HepG2 (cell line): ENCODE measurements around the gene AIP. TPM values are rescaled to one million over a fixed set of nuclear protein-coding genes. Genes with fewer than 3 reads are reported as not detected.
A peak's percentile ranks its signal among the peaks of the same experiment; 100 is the strongest.

Experiments
- ATAC-seq: fragments of 200-7000 bp; cut with Tn5 transposase; 3 replicates; pipeline ENCODE4 v1.9.1; 2020; ENCODE audit warnings: mild to moderate bottlenecking, moderate library complexity
- BruUV-seq: library from RNA; stranded (reverse); fragments of 400-500 nt; replicated peaks from 2 replicates; lab custom pipeline; 2021; lab: Mats Ljungman, UMichigan
- CTCF ChIA-PET: fragments of 300-600 bp; formaldehyde crosslinking; extraction: SDS; loops from one replicate; lab custom pipeline; 2021; ENCODE audit warnings: low total read pairs, inconsistent platforms, low intra/inter-chr PET ratio; lab: Yijun Ruan, JAX
- POLR2A ChIA-PET: fragments of 350-600 bp; sonication (Branson Sonifier 250); formaldehyde crosslinking; loops from one replicate; lab custom pipeline; 2020; ENCODE audit warnings: antibody characterized with exemption, inconsistent platforms; lab: Yijun Ruan, JAX
- DNase-seq: peaks from one replicate; pipeline ENCODE4 v3.0.0-alpha.2; 2015; ENCODE audit warnings: low spot score
- FAIRE-seq: peaks from 3 replicates; lab custom pipeline; 2011; peaks lifted over from hg19 to GRCh38; lab: Jason Lieb, UNC
- H2AFZ ChIP-seq: one replicate; pipeline ENCODE4 v1.6.1; 2011; ENCODE audit warnings: low read length, inconsistent platforms
- H3K27ac ChIP-seq: fragments of 300-600 bp; 3 replicates; pipeline ENCODE4 v1.8.0; 2011; ENCODE audit warnings: mixed run types, mild to moderate bottlenecking, mixed read lengths, low read length, inconsistent platforms; ENCODE audit not compliant: insufficient read depth; ENCODE audit errors: extremely low read length
- H3K27me3 ChIP-seq, 2 experiments: fragments of 200-600 bp in 1 of 2; 2 replicates in 1 of 2; 3 replicates in 1 of 2; pipeline versions ENCODE4 v1.6.0 to v1.8.0; 2011; ENCODE audit warnings: low read length in 2 of 2, mild to moderate bottlenecking in 2 of 2, moderate library complexity in 2 of 2, inconsistent platforms in 1 of 2; ENCODE audit not compliant: insufficient read depth in 2 of 2, control insufficient read depth in 1 of 2
- H3K36me3 ChIP-seq, 2 experiments: fragments of 200-600 bp in 1 of 2; replicated peaks in 1 of 2; 2 replicates in 1 of 2; 3 replicates in 1 of 2; pipeline versions ENCODE4 v1.5.1 to v1.8.0; 2011; ENCODE audit warnings: low read length in 2 of 2, inconsistent platforms in 1 of 2; ENCODE audit not compliant: insufficient read depth in 2 of 2, control insufficient read depth in 1 of 2
- H3K4me1 ChIP-seq: 2 replicates; pipeline ENCODE4 v1.5.1; 2012; ENCODE audit warnings: low read length, inconsistent platforms; ENCODE audit not compliant: insufficient read depth
- H3K4me2 ChIP-seq: 2 replicates; pipeline ENCODE4 v1.6.0; 2011; ENCODE audit warnings: low read depth, low read length, inconsistent platforms
- H3K4me3 ChIP-seq, 3 experiments: fragments of 200-600 bp in 1 of 3; sonication (generic), shearing (Covaris generic) in 1 of 3; replicated peaks in 1 of 3; 2 replicates each; pipeline ENCODE4 v1.5.1; 2011 to 2016; ENCODE audit warnings: low read length in 3 of 3, inconsistent platforms in 2 of 3, low read depth in 2 of 3, mild to moderate bottlenecking in 2 of 3, control low read depth in 1 of 3, mixed read lengths in 1 of 3; ENCODE audit not compliant: insufficient read depth in 1 of 3
- H3K79me2 ChIP-seq: one replicate; pipeline ENCODE4 v1.6.1; 2011; ENCODE audit warnings: low read length, inconsistent platforms; ENCODE audit not compliant: insufficient read depth
- H3K9ac ChIP-seq: 2 replicates; pipeline ENCODE4 v1.6.0; 2011; ENCODE audit warnings: mild to moderate bottlenecking, low read depth, low read length, inconsistent platforms; ENCODE audit not compliant: insufficient read depth
- H3K9me3 ChIP-seq: 2 replicates; pipeline ENCODE4 v1.5.1; 2012; ENCODE audit warnings: mild to moderate bottlenecking, low read length
- H4K20me1 ChIP-seq: 2 replicates; pipeline ENCODE4 v1.6.0; 2011; ENCODE audit warnings: inconsistent platforms, mild to moderate bottlenecking, low read length, moderate library complexity; ENCODE audit not compliant: insufficient read depth
- AHR ChIP-seq: IDR thresholded peaks from 2 replicates; pipeline ENCODE4 v1.6.1; 2018; ENCODE audit warnings: missing genetic modification reagents, missing compliant biosample characterization
- ELF3 ChIP-seq: IDR thresholded peaks from 2 replicates; pipeline ENCODE4 v1.6.1; 2016; ENCODE audit warnings: missing genetic modification reagents, missing compliant biosample characterization
- EP300 ChIP-seq, 3 experiments: sonication (generic) in 1 of 3; formaldehyde crosslinking in 1 of 3; IDR thresholded peaks; 2 replicates each; pipeline versions ENCODE4 v1.5.1 to v1.6.1; 2011 to 2020; ENCODE audit warnings: low read depth in 2 of 3, low read length in 2 of 3, borderline replicate concordance in 1 of 3, improper control_type of control experiment in 1 of 3, mild to moderate bottlenecking in 1 of 3, missing genetic modification reagents in 1 of 3, moderate library complexity in 1 of 3
- HOXA7 ChIP-seq: sonication (generic); formaldehyde crosslinking; IDR thresholded peaks from 2 replicates; pipeline ENCODE4 v1.8.1; 2022; ENCODE audit warnings: mild to moderate bottlenecking, missing genetic modification reagents, moderate library complexity
- NFIB ChIP-seq: sonication (generic); formaldehyde crosslinking; IDR thresholded peaks from 2 replicates; pipeline ENCODE4 v1.9.0; 2021; ENCODE audit warnings: missing genetic modification reagents, mild to moderate bottlenecking, borderline replicate concordance
- REL ChIP-seq: sonication (generic); formaldehyde crosslinking; conservative IDR thresholded peaks from 2 replicates; pipeline ENCODE4 v1.8.0; 2022; ENCODE audit warnings: mild to moderate bottlenecking, missing genetic modification reagents, moderate library complexity
- STAT5B ChIP-seq: sonication (generic); formaldehyde crosslinking; IDR thresholded peaks from 2 replicates; pipeline ENCODE4 v1.4.0; 2020; ENCODE audit warnings: missing genetic modification reagents
- ZNF10 ChIP-seq: sonication (generic); formaldehyde crosslinking; IDR thresholded peaks from 2 replicates; pipeline ENCODE4 v1.4.0; 2020; ENCODE audit warnings: mild to moderate bottlenecking, low read depth, missing genetic modification reagents, borderline replicate concordance
- ZNF282 ChIP-seq: fragments of 450-650 bp; IDR thresholded peaks from 2 replicates; pipeline ENCODE4 v1.6.1; 2018; ENCODE audit not compliant: partially characterized antibody
- ZNF30 ChIP-seq: sonication (generic); formaldehyde crosslinking; IDR thresholded peaks from 2 replicates; pipeline ENCODE4 v1.5.0; 2020; ENCODE audit warnings: mild to moderate bottlenecking, missing genetic modification reagents
- ZNF460 ChIP-seq: sonication (generic); formaldehyde crosslinking; IDR thresholded peaks from 2 replicates; pipeline ENCODE4 v1.5.1; 2020; ENCODE audit warnings: missing genetic modification reagents, mild to moderate bottlenecking, borderline replicate concordance
- WGBS: methylation state at CpG from one replicate; pipeline ENCODE4 v1.1.6; 2017; ENCODE audit warnings: low lambda C conversion rate; 5-methylcytosine and 5-hydroxymethylcytosine counted together
- in situ Hi-C: cut with HindIII; loops from 2 replicates; pipeline ENCODE4 v1.10.0; 2017; ENCODE audit warnings: low pct_unique_long_range_greater_than_20kb; ENCODE audit not compliant: extremely low pct_ligation_motif_present
- intact Hi-C: fragments of 100-400 bp; cut with micrococcal nuclease; formaldehyde crosslinking; loops from one replicate; pipeline ENCODE4 v1.10.0; 2022; ENCODE audit not compliant: unreplicated experiment
- polyA plus RNA-seq, 8 experiments: library from polyadenylated mRNA; depleted of rRNA in 3 of 8; stranded (reverse) in 7 of 8; unstranded in 1 of 8; fragments of >200 nt; fragmentation: Illumina TruSeq in 4 of 8; extraction: Trizol in 4 of 8; gene quantifications; 2 replicates each; pipeline versions ENCODE4 v1.2.1 to v1.2.3, GENCODE V29; 2011 to 2016; ENCODE audit warnings: low read depth in 4 of 8, missing spikeins in 1 of 8, mixed read lengths in 1 of 8; ENCODE audit not compliant: insufficient read depth in 1 of 8
- total RNA-seq, 5 experiments: library from RNA; depleted of rRNA; stranded (reverse); fragments of >200 nt; fragmentation: Illumina TruSeq; extraction: Trizol; gene quantifications; 2 replicates each; pipeline ENCODE4 v1.2.3, GENCODE V29; 2016; ENCODE audit warnings: low read depth in 1 of 5
- TF ChIP-seq, protein P1 (sequence below): sonication (generic); formaldehyde crosslinking; IDR thresholded peaks from 2 replicates; pipeline ENCODE4 v1.5.0; 2020; ENCODE audit warnings: mild to moderate bottlenecking, missing genetic modification reagents
- TF ChIP-seq, protein P2 (sequence below): IDR thresholded peaks from 2 replicates; pipeline ENCODE4 v1.6.1; 2016; ENCODE audit warnings: low read depth, borderline replicate concordance
- TF ChIP-seq, protein P3 (sequence below): sonication (generic); IDR thresholded peaks from 2 replicates; pipeline ENCODE4 v1.6.1; 2016; ENCODE audit warnings: low read depth, borderline replicate concordance

Gene AIP
- total and polyA plus RNA-seq, 2 of the 13 experiments (the other 11 are each of a cell fraction or from before 2014, with no cell fraction given) = 51.8 to 110 TPM

DNA sequence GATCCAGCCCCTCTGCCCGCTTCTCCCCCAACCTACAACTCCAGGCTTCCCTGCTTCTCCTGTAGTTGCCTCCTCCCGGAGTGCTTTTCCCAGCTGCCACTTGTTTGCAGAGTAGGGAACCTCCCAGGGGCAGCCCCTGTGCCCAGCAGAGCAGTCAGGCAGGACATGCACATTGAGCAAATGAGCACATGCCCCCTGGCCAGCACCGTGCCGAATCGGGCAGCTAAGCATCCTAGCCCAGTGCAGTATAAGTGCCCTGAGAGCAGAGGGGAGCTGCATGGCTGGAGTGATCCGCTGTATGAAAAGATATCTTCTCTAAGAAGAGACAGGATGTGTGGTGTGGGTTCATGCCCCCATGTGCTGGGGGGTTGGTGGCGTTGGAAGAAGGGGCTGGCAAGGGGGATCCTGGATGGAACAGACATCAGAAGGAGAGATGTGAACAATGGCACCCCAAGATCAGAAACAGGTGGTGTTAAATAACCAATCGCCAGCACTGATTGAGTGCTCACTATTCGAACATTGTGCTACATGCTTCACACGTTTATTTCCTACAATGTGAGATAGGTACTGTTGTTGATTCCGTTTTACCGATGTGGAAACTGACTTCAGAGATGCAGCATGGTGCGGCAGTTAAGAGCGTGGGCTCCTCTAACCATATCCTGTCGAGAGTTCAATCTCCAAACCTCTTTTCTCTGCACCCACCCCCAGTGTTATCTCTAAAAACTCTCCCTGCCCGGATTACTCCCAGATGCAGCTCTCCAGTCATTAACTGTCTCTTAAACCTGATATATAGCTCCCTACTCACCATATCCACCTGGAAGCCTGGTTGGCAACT, 1.2 kb downstream of the AIP start:
- 92% methylated on average over 16 of the region's 16 CpGs for WGBS
- no TSS peak for BruUV-seq
- DNase-seq (no peak), FAIRE-seq (no peak), ATAC-seq (peak; percentile 8)
- Histone ChIP-seq H3K9me3 (no peaks in the 10 kb centered on the region), H3K4me3 (peak overlapping the region in 2 of 3 experiments; percentile 59 to 75; a peak in 3 of 6 replicates), H3K27ac (no peak overlapping the region), H3K4me1 (peaks cover 28% of the 10 kb centered on the region), H3K79me2 (no peaks in the 10 kb centered on the region), H3K9ac (peak overlapping the region; percentile 72), H3K36me3 (peaks cover 2 to 11% of the 10 kb centered on the region in 2 experiments; a peak in 3 of 5 replicates), H3K4me2 (peak overlapping the region; percentile 68), H4K20me1 (no peaks in the 10 kb centered on the region), H2AFZ (no peak overlapping the region), H3K27me3 (no peaks in the 10 kb centered on the region)
- ChIA-PET CTCF (interaction anchor here (1.1 kb wide), 1 partner anchor 82 kb away, joined by 3 read pairs; the partner anchor contains the start of gene PPP1CA), POLR2A (interaction anchor here (0.7 kb wide), 1 partner anchor 131 kb away, joined by 4 read pairs; the partner anchor contains the start of gene POLD4)
- intact Hi-C loops = no loop called here
- in situ Hi-C loops = no loop called here
- 0 out of 2 replicates have a peak, but pooled peaks have one; percentile 5 for TF ChIP-seq ZNF30 (CRISPR knock-in tag)
- no peak for TF ChIP-seq ELF3 (CRISPR knock-in tag)
- TF ChIP-seq ZNF10 (CRISPR knock-in tag) = no peak
- 0 out of 2 replicates have a peak, but pooled peaks have one; percentile 19 for TF ChIP-seq REL (CRISPR knock-in tag)

DNA sequence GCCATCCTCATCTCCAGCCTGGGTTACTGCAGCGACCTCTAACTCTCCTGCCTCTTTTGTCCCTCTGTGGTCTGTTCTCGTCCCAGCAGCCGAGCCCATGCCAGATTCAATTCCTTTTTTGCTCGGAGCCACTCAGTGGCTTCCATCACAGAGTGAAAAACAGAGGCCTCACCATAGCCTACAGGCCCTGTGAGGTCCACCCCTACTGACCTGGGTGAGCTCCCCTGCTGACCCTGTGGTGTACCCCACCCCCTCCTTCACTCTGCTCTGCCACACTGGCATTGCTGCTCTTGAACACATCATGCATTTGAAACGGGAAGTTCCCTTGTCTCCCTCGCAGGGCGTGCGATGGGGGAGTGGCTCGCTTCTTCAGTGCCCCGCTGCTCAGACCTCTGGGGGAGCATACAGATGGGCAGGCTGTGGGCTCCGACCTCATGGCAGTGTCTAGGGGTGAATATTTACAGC, 2.1 kb downstream of the AIP start:
- H4K20me1 ChIP-seq = no peaks in the 10 kb centered on the region
- ChIA-PET CTCF (no interaction called here), POLR2A (no interaction called here)
- no TSS peak for BruUV-seq
- no peak overlapping the region for H2AFZ ChIP-seq
- ATAC-seq (no peak), DNase-seq (no peak), FAIRE-seq (no peak)
- H3K4me3 ChIP-seq = no peak overlapping the region
- H3K9ac ChIP-seq = 0 out of 2 replicates have a peak overlapping the region, but pooled peaks have one; percentile 72
- no peaks in the 10 kb centered on the region for H3K9me3 ChIP-seq
- in situ Hi-C loops = no loop called here
- H3K79me2 ChIP-seq = no peaks in the 10 kb centered on the region
- H3K27me3 ChIP-seq = no peaks in the 10 kb centered on the region
- no peak overlapping the region for H3K27ac ChIP-seq
- H3K4me2 ChIP-seq = peak overlapping the region; percentile 68; the same call in 1 of the 2 replicates
- WGBS = 97% methylated on average over 11 of the region's 11 CpGs
- intact Hi-C loops = no loop called here
- peaks cover 28% of the 10 kb centered on the region for H3K4me1 ChIP-seq
- H3K36me3 ChIP-seq = peaks cover 4 to 17% of the 10 kb centered on the region in 2 experiments; a peak in 3 of 5 replicates
- TF ChIP-seq NFIB (CRISPR knock-in tag) (no peak), STAT5B (no peak), EP300 (IDR thresholded peaks at IDR 0.05; ENCODE audit: low read depth in 2 of 2, low read length in 2 of 2) (no peak), EP300 (CRISPR knock-in tag; IDR thresholded peaks at IDR 0.05; ENCODE audit: borderline replicate concordance) (no peak), AHR (CRISPR knock-in tag) (no peak), ZNF460 (no peak), ZNF282 (no peak), HOXA7 (CRISPR knock-in tag) (no peak)
- TF ChIP-seq, protein P1, sequence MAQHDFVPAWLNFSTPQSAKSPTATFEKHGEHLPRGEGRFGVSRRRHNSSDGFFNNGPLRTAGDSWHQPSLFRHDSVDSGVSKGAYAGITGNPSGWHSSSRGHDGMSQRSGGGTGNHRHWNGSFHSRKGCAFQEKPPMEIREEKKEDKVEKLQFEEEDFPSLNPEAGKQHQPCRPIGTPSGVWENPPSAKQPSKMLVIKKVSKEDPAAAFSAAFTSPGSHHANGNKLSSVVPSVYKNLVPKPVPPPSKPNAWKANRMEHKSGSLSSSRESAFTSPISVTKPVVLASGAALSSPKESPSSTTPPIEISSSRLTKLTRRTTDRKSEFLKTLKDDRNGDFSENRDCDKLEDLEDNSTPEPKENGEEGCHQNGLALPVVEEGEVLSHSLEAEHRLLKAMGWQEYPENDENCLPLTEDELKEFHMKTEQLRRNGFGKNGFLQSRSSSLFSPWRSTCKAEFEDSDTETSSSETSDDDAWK (CRISPR knock-in tag) = no peak
- TF ChIP-seq, protein P2, sequence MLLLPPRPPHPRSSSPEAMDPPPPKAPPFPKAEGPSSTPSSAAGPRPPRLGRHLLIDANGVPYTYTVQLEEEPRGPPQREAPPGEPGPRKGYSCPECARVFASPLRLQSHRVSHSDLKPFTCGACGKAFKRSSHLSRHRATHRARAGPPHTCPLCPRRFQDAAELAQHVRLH (CRISPR knock-in tag) = no peak
- TF ChIP-seq, protein P3, sequence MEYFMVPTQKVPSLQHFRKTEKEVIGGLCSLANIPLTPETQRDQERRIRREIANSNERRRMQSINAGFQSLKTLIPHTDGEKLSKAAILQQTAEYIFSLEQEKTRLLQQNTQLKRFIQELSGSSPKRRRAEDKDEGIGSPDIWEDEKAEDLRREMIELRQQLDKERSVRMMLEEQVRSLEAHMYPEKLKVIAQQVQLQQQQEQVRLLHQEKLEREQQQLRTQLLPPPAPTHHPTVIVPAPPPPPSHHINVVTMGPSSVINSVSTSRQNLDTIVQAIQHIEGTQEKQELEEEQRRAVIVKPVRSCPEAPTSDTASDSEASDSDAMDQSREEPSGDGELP = no peak
